Stimulated activated CD4-positive, alpha-beta T cell treated with anti-CD3 and anti-CD28 coated beads, Interleukin-2, amount 100 ng/mL, for 48 hours (primary cell): ENCODE data around the gene FBXL7.

Experiments used
- DNase-seq, 2 donors: peaks; one replicate each; pipeline ENCODE4 v3.0.0-alpha.2; 2020

Gene FBXL7

GRCh38 chr5:15727375-15727774, 227.4 kb downstream of the FBXL7 start:
- DNase-seq = no peak

DNA sequence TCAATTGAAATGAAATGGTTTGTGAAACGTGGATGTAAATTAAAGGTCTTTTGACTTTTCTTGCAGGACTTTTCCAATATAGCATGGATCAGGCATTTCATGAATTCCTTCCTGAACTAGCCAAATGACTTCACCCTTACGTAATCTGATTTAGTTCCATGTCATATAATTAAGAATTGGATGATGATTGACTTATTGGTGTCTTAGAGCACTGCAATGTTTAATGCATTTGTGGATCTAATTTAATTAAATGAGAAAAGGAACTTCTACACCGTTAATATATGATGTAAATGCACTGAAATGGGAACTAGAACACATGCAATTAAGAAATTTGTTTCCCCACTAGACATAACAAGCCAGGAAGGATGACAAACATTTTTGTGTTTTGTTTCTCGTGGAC, 228.8 kb downstream of the FBXL7 start:
- DNase-seq = no peak

DNA sequence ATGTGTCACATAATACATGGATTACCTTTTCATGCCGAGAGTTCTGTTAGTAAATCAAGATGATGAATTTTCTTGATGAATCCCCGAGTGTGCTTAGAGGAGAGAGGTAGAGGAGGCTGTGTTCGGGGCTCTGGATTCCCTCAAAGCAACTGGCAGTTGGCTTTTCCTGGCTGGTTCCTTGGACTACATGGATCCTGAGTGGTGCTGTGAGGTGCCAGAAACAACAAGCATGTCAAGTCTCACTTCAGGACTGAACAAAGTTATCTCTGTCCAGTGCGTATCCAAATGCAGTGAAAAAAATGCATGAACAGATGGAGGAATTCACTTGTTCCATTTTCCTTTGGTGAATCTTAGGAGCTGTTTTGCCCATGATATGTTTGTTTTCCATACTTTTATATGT, 231.7 kb downstream of the FBXL7 start:
- no peak for DNase-seq

GRCh38 chr5:15734058-15734457, 234.1 kb downstream of the FBXL7 start:
- DNase-seq = no peak

DNA sequence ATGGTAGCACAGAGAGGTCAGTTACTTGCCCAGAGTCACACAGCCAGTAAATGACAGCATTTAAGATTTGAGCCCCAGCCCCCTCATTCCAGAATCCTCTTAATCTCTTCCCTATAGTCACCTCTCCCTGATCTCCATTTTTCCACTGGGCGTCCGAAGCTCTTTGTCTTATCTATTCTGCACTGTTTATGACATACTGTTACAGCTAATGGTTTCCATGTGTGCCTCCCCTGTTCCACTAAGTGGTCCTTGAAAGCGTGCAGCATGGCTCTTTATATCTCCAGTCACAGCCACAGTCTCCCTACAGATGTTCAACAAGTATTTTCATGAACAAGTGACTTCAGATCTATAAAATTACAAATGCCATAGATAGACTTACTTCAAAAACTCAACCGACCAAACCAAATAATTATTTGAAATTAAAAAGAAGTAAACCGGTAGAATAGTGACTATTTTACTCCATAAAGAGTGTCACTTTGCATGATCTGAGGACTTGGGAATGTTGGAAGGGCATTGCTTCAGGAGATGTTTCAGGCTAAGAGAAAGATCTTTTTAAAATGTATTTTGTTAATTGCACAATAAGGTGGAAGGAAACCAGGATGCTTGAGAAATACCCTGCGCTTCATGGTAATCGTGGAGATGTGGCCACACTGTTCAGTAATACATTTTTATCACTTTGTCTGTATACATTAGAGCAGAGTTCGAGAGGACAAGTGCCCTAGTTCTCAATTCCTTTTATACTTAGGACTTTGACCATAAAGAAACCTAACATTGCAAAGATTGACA, 237.2 kb downstream of the FBXL7 start:
- DNase-seq = no peak

DNA sequence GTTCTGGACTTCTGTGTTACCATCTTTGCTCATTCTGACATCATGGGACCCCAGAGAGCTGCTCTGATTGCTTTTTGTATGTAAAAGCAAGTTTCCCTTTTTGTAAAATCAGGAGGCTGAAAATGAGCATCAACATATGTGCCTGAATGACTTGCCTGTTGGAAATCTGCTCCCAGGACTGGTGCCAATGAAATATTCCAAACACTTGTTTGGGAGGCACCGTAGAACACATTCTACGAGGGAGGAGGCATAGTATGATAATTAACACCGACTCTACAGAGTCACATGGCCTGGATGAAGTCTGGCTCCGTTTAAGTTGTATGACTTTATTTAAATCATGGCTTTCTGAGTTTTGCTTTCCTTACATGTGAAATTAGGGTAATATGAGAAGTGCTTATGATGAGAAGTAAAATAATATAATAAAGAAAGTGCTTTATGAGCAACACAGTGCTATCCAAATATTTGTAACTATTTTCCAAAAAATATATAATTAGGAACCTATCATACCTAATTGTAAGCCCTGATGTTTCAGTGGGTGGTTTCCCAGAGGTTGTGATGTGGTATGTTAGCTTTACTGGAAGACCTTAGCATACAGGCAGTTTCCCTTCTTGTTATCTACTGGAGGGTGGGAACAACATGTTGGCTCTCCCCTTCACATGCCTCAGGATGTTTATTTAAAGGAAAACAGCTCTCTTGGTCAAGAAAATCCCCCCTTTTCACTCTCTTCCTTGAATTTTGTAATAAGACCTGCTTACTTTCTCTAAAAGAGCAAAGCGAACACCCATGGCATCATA, 238.1 kb downstream of the FBXL7 start:
- DNase-seq = no peak

DNA sequence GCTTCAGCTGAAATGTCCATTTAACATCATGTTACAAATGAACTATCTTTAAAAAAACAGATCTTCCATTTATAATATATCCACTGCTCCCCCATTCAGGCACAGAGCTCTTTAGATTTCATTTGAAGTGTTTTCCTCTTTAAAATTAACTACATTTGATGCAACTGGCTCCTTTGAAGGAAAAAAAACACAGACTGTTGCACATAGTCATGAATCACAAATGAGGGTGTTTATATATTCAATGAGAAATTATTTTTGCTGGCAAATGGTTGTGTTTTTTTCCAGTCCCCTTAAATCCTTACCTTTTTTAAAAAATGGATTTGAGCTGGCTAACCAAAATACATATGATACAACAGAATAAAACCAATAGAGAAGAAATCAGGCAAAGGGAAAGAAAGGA, 240.4 kb downstream of the FBXL7 start:
- DNase-seq = no peak

DNA sequence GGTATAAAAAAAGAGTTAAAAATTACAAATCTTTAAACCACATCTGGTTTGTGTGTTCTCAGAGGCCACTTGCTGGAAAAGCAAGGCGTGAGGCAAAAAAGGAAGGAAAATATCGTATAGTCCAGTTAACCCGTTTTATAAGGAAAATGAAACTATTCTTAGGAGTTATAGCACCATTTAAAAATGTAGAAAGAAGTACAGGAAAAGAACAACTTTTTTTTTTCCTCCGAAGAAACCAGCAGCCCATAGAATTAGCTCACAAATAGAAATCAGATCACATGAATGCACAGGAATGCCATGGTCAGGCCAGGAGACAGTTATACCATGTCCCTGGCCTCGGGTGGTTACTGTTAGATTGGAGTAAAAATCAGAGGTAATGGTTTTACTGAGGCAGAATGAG, 241.6 kb downstream of the FBXL7 start:
- DNase-seq = no peak

DNA sequence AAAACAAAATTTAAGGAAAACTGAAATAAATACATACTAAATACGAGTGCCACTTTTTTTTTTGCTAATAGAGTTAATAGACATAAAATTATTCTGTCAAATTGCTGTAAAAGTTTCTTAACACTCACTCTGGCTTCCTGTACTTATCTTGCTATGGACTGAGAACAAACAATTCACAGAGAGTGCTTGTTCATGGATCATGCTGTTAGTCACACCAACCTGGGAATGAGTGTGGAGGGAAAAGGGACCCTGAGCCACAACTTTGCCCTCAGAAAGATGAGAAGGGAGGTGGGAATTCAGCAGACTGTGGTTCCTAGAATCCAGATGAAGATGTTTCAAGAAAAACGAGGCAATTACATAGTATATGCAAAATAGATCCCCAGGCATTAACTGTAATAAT, 246.9 kb downstream of the FBXL7 start:
- DNase-seq = no peak

GRCh38 chr5:15748266-15748665, 248.3 kb downstream of the FBXL7 start:
- DNase-seq = no peak

GRCh38 chr5:15752663-15753285, 252.8 kb downstream of the FBXL7 start:
- no peak for DNase-seq

- no peak for DNase-seq
These were observed 253.8 kb downstream of the FBXL7 start for GRCh38 chr5:15753752-15754151.

GRCh38 chr5:15757103-15757502, 257.1 kb downstream of the FBXL7 start:
- DNase-seq = no peak

DNA sequence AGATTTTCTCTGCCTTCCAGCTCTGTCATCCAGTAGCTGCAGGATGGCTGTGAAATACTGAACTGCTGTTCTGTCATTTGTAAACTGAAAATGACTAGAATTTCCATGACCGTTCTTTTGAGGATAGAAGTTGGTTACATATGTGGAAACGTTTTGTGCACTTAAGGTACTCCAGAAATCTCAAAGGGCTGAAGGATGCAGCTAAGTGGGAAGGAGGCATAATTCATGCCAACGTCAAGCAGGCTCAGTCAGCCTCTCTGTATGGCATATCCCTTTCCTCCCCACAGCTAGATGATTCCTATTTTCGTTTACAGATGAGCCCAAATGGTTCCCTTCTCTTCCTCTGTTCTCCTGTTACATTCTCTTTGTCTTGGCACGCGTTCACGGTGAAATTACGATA, 257.6 kb downstream of the FBXL7 start:
- no peak for DNase-seq

GRCh38 chr5:15762668-15763067, 262.7 kb downstream of the FBXL7 start:
- no peak for DNase-seq

DNA sequence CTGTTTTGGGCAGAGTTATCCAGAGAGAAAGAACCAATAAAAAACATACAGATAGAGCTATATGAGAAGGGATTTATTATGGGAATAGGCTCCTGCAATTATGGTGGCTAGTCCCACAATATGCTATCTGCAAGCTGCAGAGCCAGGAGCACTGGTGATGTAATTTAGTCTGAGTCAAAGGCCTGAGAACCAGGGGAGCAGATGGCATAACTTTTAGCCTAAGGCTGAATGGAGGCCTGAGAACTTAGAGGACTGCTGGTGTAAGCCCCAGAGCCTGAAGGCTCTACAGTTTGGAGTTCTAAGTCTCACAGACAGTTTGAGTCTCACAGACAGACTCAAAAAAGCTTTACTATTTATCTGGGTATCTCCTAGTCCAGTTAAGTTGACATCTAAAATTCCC, 263.8 kb downstream of the FBXL7 start:
- DNase-seq = no peak

DNA sequence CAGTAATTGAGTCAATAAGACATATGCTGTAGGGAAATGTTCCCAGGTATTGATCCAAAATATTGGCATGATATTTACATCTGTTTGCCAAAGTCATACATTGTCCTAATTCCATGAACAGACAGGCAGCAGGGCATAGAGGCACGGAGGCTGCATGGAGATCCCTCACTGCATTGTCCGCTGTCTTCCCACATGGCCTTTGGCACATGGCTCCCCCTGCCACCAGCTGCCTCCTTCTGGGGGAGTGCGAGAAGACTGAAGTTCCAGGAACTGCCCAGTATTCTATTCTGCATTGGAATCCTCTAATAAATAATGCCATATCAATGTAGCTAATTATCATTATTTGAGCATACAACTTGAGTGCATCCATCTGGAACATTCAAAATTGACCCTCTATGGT, 269.0 kb downstream of the FBXL7 start:
- DNase-seq = no peak

DNA sequence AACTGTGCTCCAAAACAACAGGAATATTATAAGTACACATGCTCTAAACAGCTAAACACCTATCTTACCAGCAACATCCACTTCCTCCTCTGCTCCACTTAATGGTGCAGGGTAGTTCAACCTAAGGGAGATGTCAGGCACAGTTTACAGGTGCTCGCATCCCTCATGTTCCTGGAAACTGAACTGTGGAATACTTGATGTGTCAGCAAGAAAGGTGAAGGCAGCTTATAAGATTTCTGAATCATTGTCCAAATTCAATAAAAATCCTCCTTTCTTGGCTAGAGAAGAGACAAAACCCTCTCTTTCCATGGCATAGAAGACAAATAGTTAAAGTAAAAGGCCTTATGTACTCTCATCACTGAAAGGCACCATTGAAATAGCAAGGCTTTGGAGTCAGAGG, 272.2 kb downstream of the FBXL7 start:
- DNase-seq = no peak

- no peak for DNase-seq
These were observed 274.7 kb downstream of the FBXL7 start for GRCh38 chr5:15774632-15775031.

GRCh38 chr5:15776346-15776745, 276.4 kb downstream of the FBXL7 start:
- DNase-seq = no peak

DNA sequence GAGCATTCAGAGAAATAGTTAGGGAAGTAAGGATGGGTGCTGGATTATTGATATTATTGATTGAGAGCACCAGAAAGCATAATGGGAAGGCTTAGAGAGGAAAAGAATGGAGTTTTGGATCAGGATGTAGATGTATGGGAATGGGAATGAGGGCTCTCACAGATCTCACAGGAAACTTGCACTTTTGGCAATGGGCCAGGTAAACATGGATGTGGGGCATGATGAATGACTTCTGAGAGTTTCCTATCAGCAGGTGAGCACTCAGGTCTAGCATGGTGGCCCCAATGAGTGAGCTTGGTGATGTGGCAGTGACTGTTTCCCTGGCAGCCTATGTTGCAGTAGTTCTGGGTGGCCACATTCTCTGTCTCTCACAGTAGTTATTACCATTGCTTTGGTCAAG, 283.8 kb downstream of the FBXL7 start:
- DNase-seq = no peak

DNA sequence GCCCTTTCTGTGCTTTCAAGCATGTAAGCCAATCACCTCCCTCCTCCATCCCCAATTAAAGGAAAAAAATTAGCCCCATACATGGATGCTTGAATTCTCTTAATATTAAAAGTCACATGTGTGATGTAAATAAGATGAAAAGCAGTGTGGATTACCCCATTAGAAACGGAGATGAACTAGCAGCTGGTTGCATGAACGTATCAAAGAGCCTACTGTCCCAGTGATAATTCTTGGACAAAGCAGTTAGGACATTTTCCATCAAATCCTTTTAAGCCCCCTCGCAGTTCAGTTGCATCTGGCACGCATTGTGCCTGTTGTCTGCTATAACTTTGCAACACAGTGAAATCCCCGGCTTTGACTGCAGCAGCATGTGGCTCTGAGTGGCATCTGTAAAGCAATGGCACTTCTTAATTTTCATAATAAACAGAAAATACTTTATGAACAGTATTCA, 285.6 kb downstream of the FBXL7 start:
- no peak for DNase-seq

DNA sequence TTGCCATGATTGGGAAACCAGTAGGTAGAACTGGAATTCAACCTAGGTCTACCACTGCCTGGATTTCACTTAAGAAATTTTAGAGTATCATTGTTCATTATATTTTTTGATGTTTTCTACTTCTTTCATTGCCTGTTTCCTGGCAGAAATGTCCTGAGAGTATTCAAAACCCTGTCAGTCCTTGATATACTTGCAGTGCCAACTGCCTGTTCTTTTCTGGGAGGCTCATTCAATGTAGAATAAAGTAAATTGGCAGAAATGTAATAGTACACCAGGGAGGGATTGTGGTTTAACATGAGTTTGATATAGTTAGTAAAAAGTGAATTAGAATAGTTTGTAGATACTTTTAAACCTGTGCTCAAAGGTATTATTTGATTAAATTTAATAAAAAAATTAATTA, 286.3 kb downstream of the FBXL7 start:
- no peak for DNase-seq

DNA sequence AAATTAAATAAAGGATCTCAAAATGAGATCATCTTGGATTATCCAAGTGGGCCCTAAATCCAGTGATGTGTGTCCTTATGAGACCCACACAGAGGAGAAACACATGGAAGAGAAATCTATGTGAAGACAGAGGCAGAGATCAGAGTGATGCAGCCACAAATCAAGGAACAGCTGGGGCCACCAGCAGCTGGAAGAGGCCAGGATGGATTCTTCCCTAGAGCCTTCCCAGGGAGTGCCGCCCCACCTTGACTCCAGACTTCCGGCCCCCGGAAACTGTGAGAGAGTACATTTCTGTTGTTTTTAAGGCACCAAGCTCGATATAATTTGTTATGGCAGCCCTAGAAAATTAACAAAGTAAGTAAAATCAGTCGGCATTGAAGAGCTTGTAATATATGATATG, 286.9 kb downstream of the FBXL7 start:
- no peak for DNase-seq
